ENCODE measurements around the gene CEBPG.

CEBPG gene

DNA sequence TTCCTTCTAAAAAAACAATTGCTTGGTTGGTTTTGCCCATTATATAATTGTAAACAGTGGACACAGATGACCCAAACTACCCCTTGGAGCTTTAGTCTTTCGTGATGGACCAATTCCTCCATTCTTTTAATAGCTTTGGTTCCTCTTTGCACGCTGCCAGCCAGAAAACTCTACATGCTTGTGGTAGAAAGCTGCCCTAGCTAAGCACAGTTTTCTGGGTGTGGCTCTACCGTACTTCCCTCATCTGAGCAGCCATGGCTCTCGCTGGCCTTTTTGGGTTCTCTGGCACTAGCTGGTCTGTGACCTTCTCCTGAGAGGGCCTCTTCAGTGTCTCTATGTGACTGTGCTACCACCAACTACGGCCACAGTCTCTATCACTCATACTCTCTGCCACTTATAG is 41.3 kb upstream of the CEBPG start:
- H3K36me3 ChIP-seq (ENCODE audit: low read depth), result no peaks in the 10 kb centered on the region
- TF ChIP-seq, protein P1, sequence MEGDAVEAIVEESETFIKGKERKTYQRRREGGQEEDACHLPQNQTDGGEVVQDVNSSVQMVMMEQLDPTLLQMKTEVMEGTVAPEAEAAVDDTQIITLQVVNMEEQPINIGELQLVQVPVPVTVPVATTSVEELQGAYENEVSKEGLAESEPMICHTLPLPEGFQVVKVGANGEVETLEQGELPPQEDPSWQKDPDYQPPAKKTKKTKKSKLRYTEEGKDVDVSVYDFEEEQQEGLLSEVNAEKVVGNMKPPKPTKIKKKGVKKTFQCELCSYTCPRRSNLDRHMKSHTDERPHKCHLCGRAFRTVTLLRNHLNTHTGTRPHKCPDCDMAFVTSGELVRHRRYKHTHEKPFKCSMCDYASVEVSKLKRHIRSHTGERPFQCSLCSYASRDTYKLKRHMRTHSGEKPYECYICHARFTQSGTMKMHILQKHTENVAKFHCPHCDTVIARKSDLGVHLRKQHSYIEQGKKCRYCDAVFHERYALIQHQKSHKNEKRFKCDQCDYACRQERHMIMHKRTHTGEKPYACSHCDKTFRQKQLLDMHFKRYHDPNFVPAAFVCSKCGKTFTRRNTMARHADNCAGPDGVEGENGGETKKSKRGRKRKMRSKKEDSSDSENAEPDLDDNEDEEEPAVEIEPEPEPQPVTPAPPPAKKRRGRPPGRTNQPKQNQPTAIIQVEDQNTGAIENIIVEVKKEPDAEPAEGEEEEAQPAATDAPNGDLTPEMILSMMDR (IDR thresholded peaks at IDR 0.05; ENCODE audit: poor library complexity, severe bottlenecking), result no peak
- H3K27me3 ChIP-seq (ENCODE audit: insufficient read depth, poor library complexity, severe bottlenecking), result no peaks in the 10 kb centered on the region
- H3K9me3 ChIP-seq (ENCODE audit: severe bottlenecking), result no peaks in the 10 kb centered on the region
- peaks cover 8% of the 10 kb centered on the region for H3K4me1 ChIP-seq (ENCODE audit: insufficient read depth, poor library complexity, severe bottlenecking)
- H3K27ac ChIP-seq (ENCODE audit: poor library complexity, severe bottlenecking), result no peak overlapping the region
- DNase-seq (ENCODE audit: low spot score) (no peak), ATAC-seq (ENCODE audit: low read depth) (no peak)
- no peak overlapping the region for H3K4me3 ChIP-seq (ENCODE audit: severe bottlenecking)

DNA sequence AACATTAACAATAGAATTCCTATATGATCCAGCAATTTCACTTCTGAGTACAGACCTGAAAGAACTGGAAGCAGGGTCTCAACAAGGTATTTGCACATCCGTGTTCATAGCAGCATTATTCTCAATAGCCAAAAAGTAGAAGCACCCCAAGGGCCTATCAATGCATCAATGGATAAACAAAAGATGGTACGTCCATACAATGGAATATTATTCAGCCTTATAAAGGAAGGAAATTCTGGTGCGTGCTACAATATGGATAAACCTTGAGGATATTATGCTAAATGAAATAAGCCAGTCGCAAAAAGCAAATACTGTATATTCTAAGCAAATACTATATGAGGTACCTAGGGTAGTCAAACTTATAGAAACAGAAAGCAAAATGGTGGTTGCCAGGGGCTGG is 40.4 kb upstream of the CEBPG start:
- H3K4me3 ChIP-seq (ENCODE audit: severe bottlenecking), result no peak overlapping the region
- no peaks in the 10 kb centered on the region for H3K36me3 ChIP-seq (ENCODE audit: low read depth)
- ATAC-seq (ENCODE audit: low read depth), result no peak
- no peak for DNase-seq (ENCODE audit: low spot score)
- H3K27ac ChIP-seq (ENCODE audit: poor library complexity, severe bottlenecking), result no peak overlapping the region
- no peaks in the 10 kb centered on the region for H3K27me3 ChIP-seq (ENCODE audit: insufficient read depth, poor library complexity, severe bottlenecking)
- TF ChIP-seq, protein P1 (IDR thresholded peaks at IDR 0.05; ENCODE audit: poor library complexity, severe bottlenecking), result no peak
- H3K4me1 ChIP-seq (ENCODE audit: insufficient read depth, poor library complexity, severe bottlenecking), result peaks cover 8% of the 10 kb centered on the region
- no peaks in the 10 kb centered on the region for H3K9me3 ChIP-seq (ENCODE audit: severe bottlenecking)

DNA sequence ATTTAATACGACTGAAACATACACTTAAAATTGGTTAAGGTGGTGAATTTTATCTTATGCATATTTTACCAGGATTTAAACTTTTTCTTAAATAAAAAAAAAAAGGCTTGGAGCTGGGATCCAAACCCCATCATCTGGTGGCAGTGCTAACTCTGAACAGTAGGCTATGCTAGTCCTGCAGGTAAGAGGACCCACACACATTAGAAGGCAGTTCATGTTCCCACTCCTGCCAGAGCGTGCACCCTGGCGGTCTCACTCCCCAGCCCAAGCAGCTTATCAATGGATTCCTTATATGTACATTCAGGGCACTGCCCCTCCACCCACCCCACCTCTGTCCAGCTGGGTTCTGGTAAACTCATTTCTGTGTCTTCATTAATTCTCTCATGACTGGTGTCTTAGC is 39.9 kb upstream of the CEBPG start:
- ATAC-seq (ENCODE audit: low read depth) (0 out of 3 replicates have a peak, but pooled peaks have one; percentile 51), DNase-seq (ENCODE audit: low spot score) (no peak)
- no peaks in the 10 kb centered on the region for H3K36me3 ChIP-seq (ENCODE audit: low read depth)
- no peaks in the 10 kb centered on the region for H3K27me3 ChIP-seq (ENCODE audit: insufficient read depth, poor library complexity, severe bottlenecking)
- no peaks in the 10 kb centered on the region for H3K9me3 ChIP-seq (ENCODE audit: severe bottlenecking)
- H3K4me3 ChIP-seq (ENCODE audit: severe bottlenecking), result no peak overlapping the region
- H3K27ac ChIP-seq (ENCODE audit: poor library complexity, severe bottlenecking), result no peak overlapping the region
- TF ChIP-seq, protein P1 (IDR thresholded peaks at IDR 0.05; ENCODE audit: poor library complexity, severe bottlenecking), result peak; percentile 19
- H3K4me1 ChIP-seq (ENCODE audit: insufficient read depth, poor library complexity, severe bottlenecking), result peaks cover 8% of the 10 kb centered on the region

DNA sequence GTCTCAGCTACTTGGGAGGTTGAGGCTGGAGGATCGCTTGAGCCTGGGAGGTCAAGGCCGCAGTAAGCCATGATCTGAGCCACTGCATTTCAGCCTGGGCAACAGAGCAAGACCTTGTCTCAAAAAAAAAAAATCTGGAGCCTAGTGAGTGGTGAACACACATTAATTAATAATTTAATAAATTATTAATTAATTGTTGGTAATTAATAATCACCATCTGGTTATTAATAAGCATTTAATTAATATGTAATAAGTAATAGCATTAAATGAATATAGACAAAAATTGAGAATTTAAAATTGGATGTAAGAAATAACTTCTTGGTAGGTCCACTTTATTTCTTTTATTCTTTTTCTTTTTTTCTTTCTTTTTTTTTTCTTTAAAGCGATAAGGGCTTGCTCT is 39.2 kb upstream of the CEBPG start:
- no peaks in the 10 kb centered on the region for H3K36me3 ChIP-seq (ENCODE audit: low read depth)
- no peak for ATAC-seq (ENCODE audit: low read depth)
- no peaks in the 10 kb centered on the region for H3K9me3 ChIP-seq (ENCODE audit: severe bottlenecking)
- no peak for DNase-seq (ENCODE audit: low spot score)
- no peak overlapping the region for H3K27ac ChIP-seq (ENCODE audit: poor library complexity, severe bottlenecking)
- H3K27me3 ChIP-seq (ENCODE audit: insufficient read depth, poor library complexity, severe bottlenecking), result no peaks in the 10 kb centered on the region
- no peak overlapping the region for H3K4me3 ChIP-seq (ENCODE audit: severe bottlenecking)
- peaks cover 13% of the 10 kb centered on the region for H3K4me1 ChIP-seq (ENCODE audit: insufficient read depth, poor library complexity, severe bottlenecking)
- TF ChIP-seq, protein P1 (IDR thresholded peaks at IDR 0.05; ENCODE audit: poor library complexity, severe bottlenecking), result no peak

DNA sequence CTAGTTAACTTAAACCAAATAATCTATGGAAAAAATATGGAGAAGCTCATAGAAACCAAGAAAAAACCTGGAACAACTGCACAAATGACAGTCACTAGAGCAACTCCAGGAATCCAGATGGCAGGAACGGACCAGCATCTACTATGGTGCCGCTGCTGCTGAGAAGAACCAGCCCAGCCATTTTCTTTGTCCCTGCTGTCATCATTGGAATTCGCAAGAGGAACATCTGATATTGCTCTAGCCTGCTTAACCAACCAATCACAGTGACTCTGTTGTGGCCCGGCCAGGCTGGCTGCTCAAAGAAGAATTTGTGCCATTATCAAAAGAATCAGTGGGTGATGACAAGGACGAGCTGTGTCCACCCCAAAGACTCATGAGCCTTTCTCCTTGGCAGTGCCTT is 38.1 kb upstream of the CEBPG start:
- H3K27ac ChIP-seq (ENCODE audit: poor library complexity, severe bottlenecking), result no peak overlapping the region
- no peaks in the 10 kb centered on the region for H3K27me3 ChIP-seq (ENCODE audit: insufficient read depth, poor library complexity, severe bottlenecking)
- no peak for DNase-seq (ENCODE audit: low spot score)

More for the DNA sequence above, 38.1 kb upstream of the CEBPG start:
- TF ChIP-seq, protein P1 (IDR thresholded peaks at IDR 0.05; ENCODE audit: poor library complexity, severe bottlenecking), result no peak
- no peak for ATAC-seq (ENCODE audit: low read depth)
- Histone ChIP-seq H3K9me3 (ENCODE audit: severe bottlenecking) (no peaks in the 10 kb centered on the region), H3K36me3 (ENCODE audit: low read depth) (no peaks in the 10 kb centered on the region), H3K4me3 (ENCODE audit: severe bottlenecking) (no peak overlapping the region), H3K4me1 (ENCODE audit: insufficient read depth, poor library complexity, severe bottlenecking) (peaks cover 13% of the 10 kb centered on the region)

Data from RWPE2 (cell line).